GM12801 (cell line): ENCODE measurements around the gene FAM193B.

ENCODE experiments used
- TF ChIP-seq, protein P1 (sequence below): IDR thresholded peaks from one replicate; pipeline ENCODE4 v1.5.1; 2011; ENCODE audit warnings: control low read depth; ENCODE audit not compliant: insufficient read length; ENCODE audit errors: extremely low read depth

Gene FAM193B

DNA sequence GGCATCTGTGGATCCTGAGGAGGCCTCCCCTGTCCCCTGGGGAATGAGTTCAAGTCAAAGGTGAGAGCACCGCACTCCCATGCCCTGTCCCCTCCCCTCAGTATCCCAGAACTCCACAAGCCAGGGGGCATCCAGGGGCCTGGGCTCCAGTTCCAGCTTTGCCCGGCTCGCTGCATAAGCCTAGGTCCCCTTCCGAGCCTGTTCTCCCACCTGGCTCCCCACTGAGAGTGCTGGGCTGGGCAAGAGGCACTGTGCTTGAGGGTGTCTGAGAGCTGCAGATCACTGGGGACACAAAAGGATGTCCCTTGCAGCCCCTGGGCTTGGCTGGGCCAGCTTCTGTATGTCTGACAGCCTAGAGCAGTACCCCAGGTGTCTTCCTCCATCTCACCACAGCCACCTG is 49.3 kb downstream of the FAM193B start:
- TF ChIP-seq, protein P1, sequence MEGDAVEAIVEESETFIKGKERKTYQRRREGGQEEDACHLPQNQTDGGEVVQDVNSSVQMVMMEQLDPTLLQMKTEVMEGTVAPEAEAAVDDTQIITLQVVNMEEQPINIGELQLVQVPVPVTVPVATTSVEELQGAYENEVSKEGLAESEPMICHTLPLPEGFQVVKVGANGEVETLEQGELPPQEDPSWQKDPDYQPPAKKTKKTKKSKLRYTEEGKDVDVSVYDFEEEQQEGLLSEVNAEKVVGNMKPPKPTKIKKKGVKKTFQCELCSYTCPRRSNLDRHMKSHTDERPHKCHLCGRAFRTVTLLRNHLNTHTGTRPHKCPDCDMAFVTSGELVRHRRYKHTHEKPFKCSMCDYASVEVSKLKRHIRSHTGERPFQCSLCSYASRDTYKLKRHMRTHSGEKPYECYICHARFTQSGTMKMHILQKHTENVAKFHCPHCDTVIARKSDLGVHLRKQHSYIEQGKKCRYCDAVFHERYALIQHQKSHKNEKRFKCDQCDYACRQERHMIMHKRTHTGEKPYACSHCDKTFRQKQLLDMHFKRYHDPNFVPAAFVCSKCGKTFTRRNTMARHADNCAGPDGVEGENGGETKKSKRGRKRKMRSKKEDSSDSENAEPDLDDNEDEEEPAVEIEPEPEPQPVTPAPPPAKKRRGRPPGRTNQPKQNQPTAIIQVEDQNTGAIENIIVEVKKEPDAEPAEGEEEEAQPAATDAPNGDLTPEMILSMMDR: no peak

DNA sequence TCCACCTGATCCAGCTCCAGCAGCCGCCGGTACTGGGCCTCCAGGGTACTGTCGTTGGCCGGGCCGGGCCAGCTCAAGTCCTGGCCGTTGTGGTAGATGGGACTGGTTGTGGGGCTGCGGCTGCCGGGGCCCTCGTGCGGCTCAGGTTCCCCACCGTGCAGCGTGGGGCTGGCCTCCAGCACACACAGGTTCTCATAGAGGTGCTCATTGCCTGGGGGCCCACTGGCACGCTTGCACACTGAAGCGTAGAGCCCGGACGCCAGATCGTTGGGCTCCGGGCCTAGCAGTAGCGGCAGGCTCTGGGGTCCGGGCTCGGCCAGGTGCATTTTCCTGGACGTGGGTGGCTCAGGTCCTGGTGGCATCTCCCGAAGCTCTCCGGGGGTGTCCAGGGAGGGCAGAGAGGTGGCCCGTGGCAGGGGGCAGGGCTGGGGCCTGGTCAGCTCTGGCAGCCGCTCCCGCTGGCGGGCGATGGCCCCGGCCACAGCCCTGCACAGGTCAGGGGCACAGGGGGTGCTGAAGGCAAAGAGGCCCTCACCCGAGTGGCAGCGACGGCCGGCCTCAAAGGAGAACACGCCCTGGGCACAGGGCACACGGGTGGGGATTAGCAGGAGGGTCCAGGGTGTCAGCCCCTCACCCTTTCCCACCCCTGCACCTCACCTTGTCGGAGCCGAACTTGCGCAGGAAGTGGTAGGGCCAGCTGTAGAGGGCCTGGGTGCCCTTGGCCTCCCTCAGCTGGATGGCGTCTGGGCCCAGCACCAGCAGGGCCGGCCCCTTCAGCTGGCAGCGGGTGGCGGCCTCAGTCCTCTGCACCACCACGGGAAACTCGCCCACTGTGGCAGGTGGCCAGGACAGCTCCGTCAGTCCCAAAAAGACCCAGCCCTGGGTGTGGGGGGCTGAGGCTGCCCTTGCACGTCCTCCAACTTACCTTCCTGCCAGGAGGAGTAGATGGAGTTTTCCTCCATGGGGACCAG is 50.0 kb downstream of the FAM193B start:
- TF ChIP-seq, protein P1: no peak

DNA sequence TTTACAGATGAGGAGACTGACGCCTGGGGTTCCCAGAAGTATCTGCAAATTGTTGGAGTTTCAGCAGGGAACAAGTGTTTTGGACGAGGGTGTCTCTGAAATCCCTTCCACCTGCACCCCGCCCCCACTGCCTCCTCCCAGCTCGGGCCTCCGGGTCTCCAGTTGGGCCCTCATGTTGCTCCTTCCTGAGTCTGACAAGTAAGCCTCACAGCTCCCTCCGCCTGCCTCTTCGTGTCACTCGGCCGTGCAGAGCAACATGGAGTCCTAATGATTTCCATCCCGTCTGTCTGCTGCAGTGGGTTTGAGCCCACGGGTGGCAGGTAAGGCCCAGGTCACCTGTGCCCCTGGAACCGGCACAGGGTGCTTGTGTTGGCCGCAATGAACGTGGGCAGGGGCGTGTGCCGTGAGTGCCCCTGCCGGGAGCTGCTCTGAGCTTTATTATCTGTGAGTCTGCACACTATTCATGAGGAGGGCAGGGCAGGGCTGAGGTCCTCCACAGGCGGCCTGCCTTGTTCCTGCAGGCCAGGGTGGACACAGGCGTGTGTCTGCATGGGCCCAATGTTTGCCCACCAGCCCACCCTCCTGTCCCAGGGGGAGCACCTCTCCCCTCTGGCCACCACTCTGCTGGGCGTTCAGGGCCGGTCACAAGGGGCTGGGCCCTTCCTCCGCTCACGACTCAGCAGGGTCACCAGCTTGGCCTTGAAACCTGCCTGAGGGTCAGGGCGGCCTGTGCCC is 50.8 kb downstream of the FAM193B start:
- TF ChIP-seq, protein P1: no peak

DNA sequence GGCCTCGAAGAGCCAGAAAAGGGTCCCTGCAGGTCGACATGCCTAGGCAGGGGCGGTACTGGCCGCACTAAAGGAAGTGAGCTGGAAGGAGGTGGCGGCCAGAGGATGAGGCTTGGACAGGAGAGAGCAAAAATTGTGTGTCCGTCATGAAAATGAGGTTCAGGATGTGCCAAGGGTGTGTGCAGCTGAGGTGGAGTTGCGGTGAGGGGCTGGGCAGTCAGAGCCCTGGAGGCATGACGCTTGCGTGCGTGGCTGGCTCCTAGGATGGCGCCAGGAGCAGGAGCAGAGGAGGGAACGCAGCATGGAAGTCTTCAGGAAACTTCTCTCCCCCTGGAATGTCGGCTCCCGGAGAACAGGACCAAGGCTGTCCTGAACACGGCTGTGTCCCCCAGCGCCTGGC is 51.5 kb downstream of the FAM193B start:
- TF ChIP-seq, protein P1: no peak

DNA sequence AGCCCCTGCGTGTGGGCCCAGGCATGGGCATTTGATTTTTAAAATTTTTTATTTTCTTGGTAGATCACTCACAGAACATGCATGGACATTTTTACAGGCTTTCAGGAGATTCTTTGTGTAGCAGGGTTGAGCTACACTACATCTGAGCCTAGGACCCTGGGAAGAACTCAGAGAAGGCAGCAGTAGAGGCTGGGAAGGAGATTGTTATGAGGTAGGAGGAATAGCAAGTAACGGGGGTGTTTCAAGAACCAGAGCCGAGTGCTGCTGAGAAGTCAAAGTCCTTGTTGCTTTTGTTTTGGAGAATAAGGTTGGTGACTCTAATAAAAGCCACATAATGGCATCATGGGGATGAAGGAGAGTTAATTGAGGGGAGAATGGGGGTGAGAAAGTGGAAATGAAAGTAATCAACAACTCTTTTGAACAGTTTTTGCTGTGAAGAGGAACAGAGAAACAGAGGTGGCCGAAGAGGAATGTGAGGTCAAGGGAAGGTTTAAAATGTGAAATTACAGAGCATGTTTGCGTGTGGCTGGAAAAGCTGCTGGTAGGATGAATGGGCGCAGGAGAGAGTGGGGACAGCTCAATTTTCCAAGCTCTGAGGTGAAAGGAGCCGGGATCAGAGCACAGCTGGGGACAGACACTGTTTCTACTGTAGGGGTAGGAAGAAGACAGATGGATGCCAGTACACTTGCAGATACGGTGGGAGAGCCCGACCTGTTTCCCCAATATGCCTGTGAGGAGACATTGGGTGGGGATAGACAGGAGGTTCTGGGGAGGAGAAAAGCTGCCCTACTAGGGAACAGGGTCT is 52.3 kb downstream of the FAM193B start:
- TF ChIP-seq, protein P1: no peak

DNA sequence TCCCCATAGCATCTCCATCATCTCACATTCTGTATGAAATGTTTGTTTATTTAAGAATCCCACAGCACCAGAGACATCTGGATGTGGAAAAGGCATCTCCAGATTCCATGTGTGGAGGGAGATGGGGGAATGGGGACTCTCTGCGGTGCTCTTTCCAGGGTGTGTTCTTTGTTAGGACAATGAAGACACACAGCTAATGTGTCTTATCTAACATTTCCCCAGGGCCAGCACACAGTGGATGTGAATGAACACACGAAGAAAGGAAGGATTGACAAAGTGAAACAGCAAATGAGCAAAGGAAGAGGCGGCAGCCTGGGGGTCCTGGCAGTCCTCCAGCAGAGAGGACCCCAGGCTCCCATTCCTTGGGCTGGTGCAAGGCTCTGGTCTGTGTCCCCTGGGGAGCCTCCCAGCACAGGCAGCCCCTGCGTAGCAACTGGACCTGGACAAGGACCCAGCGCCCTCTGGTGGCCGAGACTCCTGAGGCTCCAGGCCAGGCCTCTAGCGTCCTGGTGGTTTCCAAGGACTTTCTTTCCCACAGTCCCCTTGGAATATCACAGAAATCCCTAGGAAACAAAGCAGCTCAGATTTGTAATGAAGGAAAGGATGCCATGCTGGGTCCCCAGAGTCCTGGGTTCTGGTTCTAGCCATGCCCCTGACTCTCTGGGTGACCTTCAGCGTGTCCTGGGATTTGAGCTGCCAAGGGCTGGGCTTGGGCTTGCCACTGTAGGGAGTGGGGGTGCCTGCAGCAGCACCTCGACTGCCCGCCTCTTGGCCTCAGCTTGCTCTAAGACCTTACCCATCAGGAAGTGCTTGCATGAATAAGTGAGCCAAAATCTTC is 53.5 kb downstream of the FAM193B start:
- TF ChIP-seq, protein P1: no peak
